ENCODE results near the gene PIGH.

- TF ChIP-seq EZH2phosphoT487 (IDR thresholded peaks at IDR 0.05; ENCODE audit: low read depth, severe bottlenecking, unreplicated experiment) (no peak), CTCF (IDR thresholded peaks at IDR 0.05; ENCODE audit: poor library complexity) (no peak), EZH2 (IDR thresholded peaks at IDR 0.05; ENCODE audit: borderline replicate concordance) (no peak)
Measured at GRCh38 chr14:67566908-67567307, 33.2 kb downstream of the PIGH start.

All from hepatocyte (in vitro differentiated cells).